IMR-90 (cell line): Measurements from ENCODE around the gene SIPA1L3. TPM values are rescaled to one million over a fixed set of nuclear protein-coding genes. Genes with fewer than 3 reads are reported as not detected.

Source experiments
- ATAC-seq: fragments of 200-7000 bp; cut with Tn5 transposase; 2 replicates; pipeline ENCODE4 v1.9.1; 2020; ENCODE audit warnings: low read depth, mild to moderate bottlenecking, moderate library complexity
- BruUV-seq: library from RNA; stranded (reverse); fragments of 400-500 nt; replicated peaks from 2 replicates; lab custom pipeline; 2021; lab: Mats Ljungman, UMichigan
- CTCF ChIA-PET: fragments of 300-600 bp; formaldehyde crosslinking; extraction: SDS; loops from one replicate; lab custom pipeline; 2021; ENCODE audit warnings: antibody characterized with exemption; lab: Yijun Ruan, JAX
- POLR2A ChIA-PET: fragments of 300-600 bp; sonication (Branson Sonifier 250); formaldehyde crosslinking; loops from one replicate; lab custom pipeline; 2022; ENCODE audit warnings: antibody characterized with exemption; ENCODE audit not compliant: unreplicated experiment; lab: Charles Lee
- DNase-seq: peaks from one replicate; pipeline ENCODE4 v3.0.0; 2013
- H2AFZ ChIP-seq: replicated peaks from 2 replicates; pipeline ENCODE3; 2013; ENCODE audit warnings: low read length, mild to moderate bottlenecking; ENCODE audit not compliant: poor library complexity
- H2AK5ac ChIP-seq: 2 replicates; pipeline ENCODE4 v1.6.1; 2013; ENCODE audit warnings: low read depth, low read length, inconsistent platforms
- H2AK9ac ChIP-seq: replicated peaks from 2 replicates; pipeline ENCODE3; 2013; ENCODE audit warnings: mild to moderate bottlenecking, low read depth, low read length, moderate library complexity; ENCODE audit not compliant: poor library complexity
- H2BK120ac ChIP-seq: 2 replicates; pipeline ENCODE4 v1.6.1; 2013; ENCODE audit warnings: low read depth, low read length, inconsistent platforms
- H2BK15ac ChIP-seq: 3 replicates; pipeline ENCODE4 v1.6.1; 2013; ENCODE audit warnings: low read depth, low read length, inconsistent platforms
- H2BK20ac ChIP-seq: 2 replicates; pipeline ENCODE4 v1.6.1; 2013; ENCODE audit warnings: low read depth, mild to moderate bottlenecking, inconsistent platforms, low read length, moderate library complexity
- H2BK5ac ChIP-seq: 2 replicates; pipeline ENCODE4 v1.6.1; 2013; ENCODE audit warnings: mild to moderate bottlenecking, low read depth, low read length, inconsistent platforms; ENCODE audit not compliant: poor library complexity, severe bottlenecking
- H3K14ac ChIP-seq: replicated peaks from 2 replicates; pipeline ENCODE4 v1.6.1; 2013; ENCODE audit warnings: low read depth, low read length, inconsistent platforms
- H3K18ac ChIP-seq: 2 replicates; pipeline ENCODE4 v1.6.1; 2013; ENCODE audit warnings: low read depth, low read length, control low read depth
- H3K23ac ChIP-seq: 2 replicates; pipeline ENCODE4 v1.6.1; 2013; ENCODE audit warnings: low read depth, low read length, inconsistent platforms
- H3K27ac ChIP-seq: 2 replicates; pipeline ENCODE4 v1.5.1; 2013; ENCODE audit warnings: mild to moderate bottlenecking, control low read depth, low read length; ENCODE audit not compliant: insufficient read depth
- H3K27me3 ChIP-seq: 2 replicates; pipeline ENCODE4 v1.6.1; 2013; ENCODE audit warnings: low read length; ENCODE audit not compliant: control insufficient read depth, insufficient read depth
- H3K36me3 ChIP-seq: 2 replicates; pipeline ENCODE4 v1.6.1; 2013; ENCODE audit warnings: low read length, mixed read lengths; ENCODE audit not compliant: control insufficient read depth, insufficient read depth
- H3K4ac ChIP-seq: 2 replicates; pipeline ENCODE4 v1.6.1; 2013; ENCODE audit warnings: low read depth, low read length, inconsistent platforms
- H3K4me1 ChIP-seq: 2 replicates; pipeline ENCODE4 v1.6.1; 2013; ENCODE audit warnings: low read length, mixed read lengths; ENCODE audit not compliant: control insufficient read depth, insufficient read depth
- H3K4me2 ChIP-seq: 2 replicates; pipeline ENCODE4 v1.6.1; 2013; ENCODE audit warnings: low read depth, mild to moderate bottlenecking, control low read depth, low read length, moderate library complexity
- H3K4me3 ChIP-seq: 2 replicates; pipeline ENCODE4 v1.5.1; 2013; ENCODE audit warnings: low read depth, mild to moderate bottlenecking, control low read depth, low read length, moderate library complexity; ENCODE audit not compliant: insufficient read depth
- H3K56ac ChIP-seq: 2 replicates; pipeline ENCODE4 v1.6.1; 2013; ENCODE audit warnings: low read length, inconsistent platforms; ENCODE audit not compliant: insufficient read depth; ENCODE audit errors: extremely low read depth
- H3K79me1 ChIP-seq, 2 experiments: 2 replicates each; pipeline ENCODE4 v1.6.1; 2013; ENCODE audit warnings: low read length in 2 of 2, inconsistent platforms in 1 of 2, low read depth in 1 of 2
- H3K9ac ChIP-seq: 2 replicates; pipeline ENCODE4 v1.6.1; 2013; ENCODE audit warnings: low read depth, low read length, control low read depth
- H3K9me1 ChIP-seq: 2 replicates; pipeline ENCODE4 v1.6.1; 2013; ENCODE audit warnings: low read length, inconsistent platforms; ENCODE audit not compliant: insufficient read depth
- H3K9me3 ChIP-seq: 2 replicates; pipeline ENCODE4 v1.6.1; 2013; ENCODE audit warnings: low read length; ENCODE audit not compliant: control insufficient read depth, insufficient read depth
- H4K20me1 ChIP-seq: 2 replicates; pipeline ENCODE4 v1.6.1; 2013; ENCODE audit warnings: low read length, inconsistent platforms; ENCODE audit not compliant: insufficient read depth
- H4K5ac ChIP-seq: 2 replicates; pipeline ENCODE4 v1.6.1; 2013; ENCODE audit warnings: mild to moderate bottlenecking, low read depth, low read length, control low read depth
- H4K8ac ChIP-seq, 2 experiments: 2 replicates each; pipeline ENCODE4 v1.6.1; 2013; ENCODE audit warnings: low read depth in 2 of 2, low read length in 2 of 2, control low read depth in 1 of 2, inconsistent platforms in 1 of 2
- H4K91ac ChIP-seq: 2 replicates; pipeline ENCODE4 v1.6.1; 2013; ENCODE audit warnings: low read depth, low read length, inconsistent platforms; ENCODE audit not compliant: insufficient read depth
- CEBPB ChIP-seq: IDR thresholded peaks from 2 replicates; pipeline ENCODE4 v1.6.1; 2012; ENCODE audit warnings: low read depth, low read length, improper control_type of control experiment
- FOS ChIP-seq: fragments of 150-350 bp; IDR thresholded peaks from 2 replicates; pipeline ENCODE4 v1.6.1; 2016; ENCODE audit warnings: low read depth, low read length
- MAFK ChIP-seq: IDR thresholded peaks from 2 replicates; pipeline ENCODE4 v1.6.1; 2012; ENCODE audit warnings: low read depth, low read length, improper control_type of control experiment
- MAZ ChIP-seq: IDR thresholded peaks from 2 replicates; pipeline ENCODE4 v1.6.1; 2012; ENCODE audit warnings: low read depth, mild to moderate bottlenecking, low read length, improper control_type of control experiment, moderate library complexity, borderline replicate concordance
- NFE2L2 ChIP-seq: fragments of 150-350 bp; IDR thresholded peaks from 2 replicates; pipeline ENCODE4 v1.6.1; 2016; ENCODE audit warnings: low read depth, mild to moderate bottlenecking, low read length
- RCOR1 ChIP-seq: IDR thresholded peaks from 2 replicates; pipeline ENCODE4 v1.6.1; 2012; ENCODE audit warnings: mild to moderate bottlenecking, low read length, improper control_type of control experiment; ENCODE audit not compliant: insufficient replicate concordance
- WGBS, 2 experiments: methylation state at CpG; one replicate each; pipeline versions ENCODE4 v1.1.5 to v1.1.7; 2013; ENCODE audit warnings: missing lambda C conversion rate in 2 of 2; ENCODE audit not compliant: insufficient read length in 1 of 2; ENCODE audit errors: extremely low coverage in 2 of 2; 5-methylcytosine and 5-hydroxymethylcytosine counted together
- dilution Hi-C: fragments of 300-500 bp; cut with HindIII; formaldehyde crosslinking; loops from one replicate; pipeline ENCODE4 v1.14.3; 2018; ENCODE audit warnings: low sequenced_read_pairs; ENCODE audit not compliant: unreplicated experiment
- in situ Hi-C: fragments of 300-500 bp; cut with MboI; formaldehyde crosslinking; loops from 3 replicates; pipeline ENCODE4 v1.14.3; 2019; ENCODE audit warnings: low sequenced_read_pairs, inconsistent platforms, mixed read lengths
- intact Hi-C: fragments of 100-400 bp; cut with micrococcal nuclease; formaldehyde crosslinking; loops from 2 replicates; pipeline ENCODE4 v1.10.0; 2022
- polyA plus RNA-seq, 3 experiments: library from polyadenylated mRNA; depleted of rRNA; stranded (reverse); fragments of >200 nt; gene quantifications; 2 replicates each; pipeline ENCODE4 v1.2.3, GENCODE V29; 2012; ENCODE audit warnings: low replicate concordance in 1 of 3
- total RNA-seq: library from RNA; depleted of rRNA; stranded (reverse); fragments of >200 nt; gene quantifications from 2 replicates; pipeline ENCODE4 v1.2.3, GENCODE V29; 2012
- TF ChIP-seq, protein P1 (sequence below): fragments of 150-350 bp; IDR thresholded peaks from 2 replicates; pipeline ENCODE4 v1.6.1; 2017; ENCODE audit warnings: mild to moderate bottlenecking, antibody characterized with exemption, low read length, low read depth

Gene SIPA1L3
- total and polyA plus RNA-seq, 2 of the 4 experiments (the other 2 are of a cell fraction): 4.1 to 9.4 TPM

DNA sequence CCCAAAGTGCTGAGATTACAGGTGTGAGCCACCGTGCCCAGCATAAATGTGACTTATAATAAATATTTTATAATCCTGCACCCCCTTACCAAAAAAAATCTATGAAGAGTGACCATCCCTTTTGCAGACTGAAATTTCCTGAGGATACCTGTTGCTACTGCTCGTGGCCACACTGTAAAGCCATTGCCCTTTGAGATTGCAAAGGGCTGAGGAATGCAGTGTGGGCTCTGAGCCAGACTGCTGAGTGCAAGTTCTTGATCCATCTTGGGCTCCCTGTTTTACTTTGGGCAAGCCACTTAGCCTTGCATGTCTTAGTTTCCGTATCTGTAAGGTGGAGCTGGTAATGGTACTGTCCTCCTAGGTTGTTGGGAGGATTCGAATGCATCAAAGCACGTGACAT, 23.4 kb downstream of the SIPA1L3 start:
- 100% methylated on average over 1 of the region's 5 CpGs; no CpG with 5 or more reads in 1 of the 2 experiments for WGBS, 2 experiments
- POLR2A ChIA-PET: no interaction called here
- dilution Hi-C loops: no loop called here

More for the DNA sequence above, 23.4 kb downstream of the SIPA1L3 start:
- DNase-seq (no peak), ATAC-seq (no peak)
- no peak overlapping the region for H3K14ac ChIP-seq
- no peak overlapping the region for H4K5ac ChIP-seq
- no peak overlapping the region for H3K4me2 ChIP-seq
- H3K23ac ChIP-seq: no peak overlapping the region
- no peak overlapping the region for H2BK20ac ChIP-seq
- 0 out of 2 replicates have a peak, but pooled peaks cover 1% of the 10 kb centered on the region for H3K36me3 ChIP-seq
- intact Hi-C loops (loop anchor here (2.0 kb wide), 1 partner anchor 24 kb away; the partner anchor contains the start of genes SIPA1L3 and WDR87), in situ Hi-C loops (no loop called here)
- H3K18ac ChIP-seq: no peak overlapping the region
- H2BK120ac ChIP-seq: no peak overlapping the region
- H2BK5ac ChIP-seq: no peak overlapping the region
- H4K91ac ChIP-seq: no peak overlapping the region
- no peak overlapping the region for H3K4me3 ChIP-seq
- H3K4me1 ChIP-seq: peaks cover 11% of the 10 kb centered on the region
- H2AFZ ChIP-seq: no peak overlapping the region
- H4K20me1 ChIP-seq: peaks cover 40% of the 10 kb centered on the region
- TF ChIP-seq FOS: no peak
- no peak for TF ChIP-seq NFE2L2
- TF ChIP-seq, protein P1, sequence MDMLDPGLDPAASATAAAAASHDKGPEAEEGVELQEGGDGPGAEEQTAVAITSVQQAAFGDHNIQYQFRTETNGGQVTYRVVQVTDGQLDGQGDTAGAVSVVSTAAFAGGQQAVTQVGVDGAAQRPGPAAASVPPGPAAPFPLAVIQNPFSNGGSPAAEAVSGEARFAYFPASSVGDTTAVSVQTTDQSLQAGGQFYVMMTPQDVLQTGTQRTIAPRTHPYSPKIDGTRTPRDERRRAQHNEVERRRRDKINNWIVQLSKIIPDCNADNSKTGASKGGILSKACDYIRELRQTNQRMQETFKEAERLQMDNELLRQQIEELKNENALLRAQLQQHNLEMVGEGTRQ: no peak
- no peak for TF ChIP-seq RCOR1
- no peak for TF ChIP-seq MAZ
- TF ChIP-seq MAFK: no peak
- TF ChIP-seq CEBPB: no peak
- CTCF ChIA-PET: interaction anchor here (0.6 kb wide), 1 partner anchor 22 kb away, joined by 3 read pairs; no protein-coding TSS in a partner anchor
- H3K9me1 ChIP-seq: peaks cover 9% of the 10 kb centered on the region
- no peak overlapping the region for H3K9ac ChIP-seq
- no peak overlapping the region for H4K8ac ChIP-seq
- no peak overlapping the region for H3K56ac ChIP-seq
- no peak overlapping the region for H2BK15ac ChIP-seq
- no peaks in the 10 kb centered on the region for H3K27me3 ChIP-seq
- H3K9me3 ChIP-seq: peaks cover 6% of the 10 kb centered on the region
- H3K79me1 ChIP-seq: peaks cover 41 to 90% of the 10 kb centered on the region in 2 experiments
- H3K27ac ChIP-seq: no peak overlapping the region
- no peak overlapping the region for H2AK9ac ChIP-seq
- no peak overlapping the region for H2AK5ac ChIP-seq
- H3K4ac ChIP-seq: no peak overlapping the region
- no TSS peak for BruUV-seq
